ENCODE measurements around the gene MOGAT1. TPM values are rescaled to one million over a fixed set of nuclear protein-coding genes. Genes with fewer than 3 reads are reported as not detected.

The MOGAT1 gene
- total RNA-seq, 2 donors from 2014 or later, result 0.24 TPM; not detected in 1

GRCh38 chr2:222698276-222698675 lies 26.8 kb downstream of the MOGAT1 start:
- Histone ChIP-seq H3K9me3 (no peaks in the 10 kb centered on the region), H3K9ac (ENCODE audit: low read depth in 2 of 2, low read length in 2 of 2) (no peak overlapping the region), H3K27me3 (no peaks in the 10 kb centered on the region), H3K27ac (no peak overlapping the region), H3K36me3 (no peaks in the 10 kb centered on the region), H3K4me1 (no peaks in the 10 kb centered on the region), H3K4me3 (no peak overlapping the region)
- DNase-seq, result no peak
- intact Hi-C loops (cut with DNase I), result no loop called here
- no peak for TF ChIP-seq CTCF (IDR thresholded peaks at IDR 0.05)

GRCh38 chr2:222701233-222701632 lies 29.8 kb downstream of the MOGAT1 start:
- Histone ChIP-seq H3K36me3 (no peaks in the 10 kb centered on the region), H3K9me3 (no peaks in the 10 kb centered on the region), H3K27me3 (no peaks in the 10 kb centered on the region), H3K4me3 (no peak overlapping the region), H3K4me1 (no peaks in the 10 kb centered on the region), H3K9ac (ENCODE audit: low read depth in 2 of 2, low read length in 2 of 2) (no peak overlapping the region), H3K27ac (no peak overlapping the region)
- DNase-seq, result no peak
- TF ChIP-seq CTCF (IDR thresholded peaks at IDR 0.05), result no peak
- intact Hi-C loops (cut with DNase I), result no loop called here

- intact Hi-C loops (cut with DNase I), result no loop called here
- H3K4me1 ChIP-seq, result no peaks in the 10 kb centered on the region
- no peak for TF ChIP-seq CTCF (IDR thresholded peaks at IDR 0.05)
- H3K9ac ChIP-seq (ENCODE audit: low read depth in 2 of 2, low read length in 2 of 2), result no peak overlapping the region
- H3K36me3 ChIP-seq, result no peaks in the 10 kb centered on the region
- H3K27ac ChIP-seq, result no peak overlapping the region
- no peaks in the 10 kb centered on the region for H3K9me3 ChIP-seq
- no peak for DNase-seq
- no peak overlapping the region for H3K4me3 ChIP-seq
- no peaks in the 10 kb centered on the region for H3K27me3 ChIP-seq
Measured at GRCh38 chr2:222701721-222702131, 30.3 kb downstream of the MOGAT1 start.

GRCh38 chr2:222703091-222703490 lies 31.6 kb downstream of the MOGAT1 start:
- Histone ChIP-seq H3K4me3 (no peak overlapping the region), H3K27ac (no peak overlapping the region)
- intact Hi-C loops (cut with DNase I), result no loop called here

GRCh38 chr2:222703886-222704285 lies 32.4 kb downstream of the MOGAT1 start:
- intact Hi-C loops (cut with DNase I), result no loop called here

More at GRCh38 chr2:222703091-222703490, 31.6 kb downstream of the MOGAT1 start:
- DNase-seq, result no peak
- H3K9me3 ChIP-seq, result no peaks in the 10 kb centered on the region
- H3K27me3 ChIP-seq, result no peaks in the 10 kb centered on the region
- TF ChIP-seq CTCF (IDR thresholded peaks at IDR 0.05), result no peak
- no peaks in the 10 kb centered on the region for H3K36me3 ChIP-seq
- H3K9ac ChIP-seq (ENCODE audit: low read depth in 2 of 2, low read length in 2 of 2), result no peak overlapping the region
- H3K4me1 ChIP-seq, result peaks cover 4% of the 10 kb centered on the region

More at GRCh38 chr2:222703886-222704285, 32.4 kb downstream of the MOGAT1 start:
- Histone ChIP-seq H3K9ac (ENCODE audit: low read depth in 2 of 2, low read length in 2 of 2) (no peak overlapping the region), H3K9me3 (no peaks in the 10 kb centered on the region), H3K4me1 (peaks cover 4% of the 10 kb centered on the region), H3K36me3 (no peaks in the 10 kb centered on the region), H3K4me3 (no peak overlapping the region), H3K27me3 (no peaks in the 10 kb centered on the region), H3K27ac (no peak overlapping the region)
- DNase-seq, result no peak
- TF ChIP-seq CTCF (IDR thresholded peaks at IDR 0.05), result no peak

Data from colonic mucosa (tissue), 4 donors.